H1 (cell line): ENCODE data around the gene RRAS2. TPM values are rescaled to one million over a fixed set of nuclear protein-coding genes. Genes with fewer than 3 reads are reported as not detected.

Source experiments
- CEBPB ChIP-seq: IDR thresholded peaks from 2 replicates; pipeline ENCODE4 v1.6.1; 2012; ENCODE audit warnings: low read depth, low read length
- EGR1 ChIP-seq: IDR thresholded peaks from 2 replicates; pipeline ENCODE4 v1.6.1; 2011; ENCODE audit warnings: low read depth, low read length, borderline replicate concordance
- SIN3A ChIP-seq, 2 experiments: IDR thresholded peaks in 1 of 2; conservative IDR thresholded peaks in 1 of 2; 2 replicates each; pipeline ENCODE4 v1.6.1; 2011 to 2012; ENCODE audit warnings: low read length in 2 of 2, improper control_type of control experiment in 1 of 2, low read depth in 1 of 2, mild to moderate bottlenecking in 1 of 2
- SP1 ChIP-seq: IDR thresholded peaks from 2 replicates; pipeline ENCODE4 v1.6.1; 2011; ENCODE audit warnings: low read depth, low read length
- polyA plus RNA-seq, 7 experiments: library from polyadenylated mRNA; depleted of rRNA in 3 of 7; stranded (reverse) in 5 of 7; unstranded in 2 of 7; fragments of >200 nt in 5 of 7; fragments of 200-250 nt in 2 of 7; gene quantifications; 1 replicate in 5 of 7; 2 replicates in 1 of 7; 4 replicates in 1 of 7; pipeline versions ENCODE4 v1.2.1 to v1.2.3, GENCODE V29; 2011 to 2013; ENCODE audit warnings: missing spikeins in 2 of 7, mixed read lengths in 2 of 7
- total RNA-seq: library from RNA; stranded (reverse); fragmentation: NEBNext Ultra II Directional; extraction: Animal tissue kit (Norgen Biotek cat#: 25700); gene quantifications from 2 replicates; pipeline ENCODE4 v1.2.1, GENCODE V29; 2021

RRAS2 gene
- total and polyA plus RNA-seq, 2 of the 8 experiments (the other 6 are each of a cell fraction or from before 2014, with no cell fraction given), result 72.3 to 234 TPM

DNA sequence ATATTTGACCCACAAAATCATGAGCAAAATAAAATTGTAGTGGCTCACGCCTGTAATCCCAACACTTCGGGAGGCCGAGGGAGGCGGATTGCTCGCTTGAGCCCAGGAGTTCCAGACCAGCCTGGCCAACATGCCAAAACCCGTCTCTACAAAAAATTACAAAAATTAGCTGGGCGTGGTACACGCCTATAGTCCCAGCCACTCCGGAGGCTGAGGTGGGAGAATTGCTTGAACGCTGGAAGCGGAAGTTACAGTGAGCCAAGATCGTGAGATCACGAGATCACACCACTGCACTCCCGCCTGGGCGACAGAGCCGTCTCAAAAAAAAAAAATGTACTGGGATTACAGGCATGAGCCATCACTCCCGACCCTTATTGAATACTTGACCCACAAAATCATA, 2.0 kb upstream of the RRAS2 start (continued):
- TF ChIP-seq CEBPB (no peak), EGR1 (no peak), SIN3A (conservative IDR thresholded peaks at IDR 0.05 in 1 of 2, IDR thresholded peaks at IDR 0.05 in 1 of 2; ENCODE audit: low read depth in 1 of 2, low read length in 2 of 2) (no peak), SP1 (no peak)
